ENCODE results near the gene ZNF716.

ZNF716 gene

GRCh38 chr7:57407125-57407524, 42.9 kb upstream of the ZNF716 start:
- Histone ChIP-seq H3K4me1 (ENCODE audit: insufficient read depth, low read length, severe bottlenecking) (no peaks in the 10 kb centered on the region), H3K4me3 (ENCODE audit: low read depth, low read length, poor library complexity, severe bottlenecking) (no peak overlapping the region), H3K4me2 (ENCODE audit: low read length) (no peak overlapping the region), H3K9me3 (ENCODE audit: low read length) (no peaks in the 10 kb centered on the region), H3K79me2 (ENCODE audit: insufficient read depth, low read length) (no peaks in the 10 kb centered on the region), H3K9ac (ENCODE audit: low read length) (no peak overlapping the region), H3K27ac (ENCODE audit: low read depth, low read length, poor library complexity, severe bottlenecking) (no peak overlapping the region), H4K20me1 (ENCODE audit: insufficient read depth, low read length) (no peaks in the 10 kb centered on the region), H2AFZ (ENCODE audit: low read length) (no peak overlapping the region), H3F3A (ENCODE audit: insufficient read depth, low read length) (no peaks in the 10 kb centered on the region), H3K9me2 (ENCODE audit: low read depth, low read length) (no peaks in the 10 kb centered on the region), H3K27me3 (ENCODE audit: insufficient read depth, low read length) (no peaks in the 10 kb centered on the region), H3K36me3 (ENCODE audit: insufficient read depth, low read length) (no peaks in the 10 kb centered on the region)
- TF ChIP-seq EZH2 (IDR thresholded peaks at IDR 0.05; ENCODE audit: borderline replicate concordance, low read length) (no peak), CTCF (IDR thresholded peaks at IDR 0.05; ENCODE audit: low read length) (no peak)

DNA sequence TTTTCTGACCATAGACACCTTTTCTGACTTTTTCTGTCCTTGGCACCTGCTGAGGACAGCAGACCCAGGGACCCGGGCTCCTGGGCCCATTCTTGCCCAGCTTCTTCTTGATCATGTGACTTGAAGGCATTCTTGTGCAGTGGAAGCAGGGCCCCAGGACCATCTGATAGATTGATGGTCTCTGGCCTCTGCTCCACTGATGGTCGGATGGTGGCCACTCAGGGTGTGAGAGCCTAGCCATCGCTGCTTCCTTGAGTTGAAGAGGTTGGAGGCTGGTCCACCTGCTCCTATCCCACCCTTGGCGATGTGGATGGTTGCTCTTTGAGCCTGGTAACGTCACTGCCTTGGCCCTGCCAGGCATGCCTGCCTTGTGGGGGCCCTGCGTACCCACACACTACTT, 37.8 kb upstream of the ZNF716 start:
- H3K27ac ChIP-seq (ENCODE audit: low read depth, low read length, poor library complexity, severe bottlenecking) = no peak overlapping the region
- H3K4me2 ChIP-seq (ENCODE audit: low read length) = no peak overlapping the region
- no peaks in the 10 kb centered on the region for H4K20me1 ChIP-seq (ENCODE audit: insufficient read depth, low read length)
- no peaks in the 10 kb centered on the region for H3K27me3 ChIP-seq (ENCODE audit: insufficient read depth, low read length)
- H3K9ac ChIP-seq (ENCODE audit: low read length) = no peak overlapping the region
- no peaks in the 10 kb centered on the region for H3F3A ChIP-seq (ENCODE audit: insufficient read depth, low read length)
- no peaks in the 10 kb centered on the region for H3K9me3 ChIP-seq (ENCODE audit: low read length)
- H3K9me2 ChIP-seq (ENCODE audit: low read depth, low read length) = no peaks in the 10 kb centered on the region
- H2AFZ ChIP-seq (ENCODE audit: low read length) = no peak overlapping the region
- H3K4me3 ChIP-seq (ENCODE audit: low read depth, low read length, poor library complexity, severe bottlenecking) = no peak overlapping the region
- TF ChIP-seq EZH2 (IDR thresholded peaks at IDR 0.05; ENCODE audit: borderline replicate concordance, low read length) (no peak), CTCF (IDR thresholded peaks at IDR 0.05; ENCODE audit: low read length) (no peak)
- no peaks in the 10 kb centered on the region for H3K79me2 ChIP-seq (ENCODE audit: insufficient read depth, low read length)
- H3K4me1 ChIP-seq (ENCODE audit: insufficient read depth, low read length, severe bottlenecking) = no peaks in the 10 kb centered on the region
- H3K36me3 ChIP-seq (ENCODE audit: insufficient read depth, low read length) = no peaks in the 10 kb centered on the region

DNA sequence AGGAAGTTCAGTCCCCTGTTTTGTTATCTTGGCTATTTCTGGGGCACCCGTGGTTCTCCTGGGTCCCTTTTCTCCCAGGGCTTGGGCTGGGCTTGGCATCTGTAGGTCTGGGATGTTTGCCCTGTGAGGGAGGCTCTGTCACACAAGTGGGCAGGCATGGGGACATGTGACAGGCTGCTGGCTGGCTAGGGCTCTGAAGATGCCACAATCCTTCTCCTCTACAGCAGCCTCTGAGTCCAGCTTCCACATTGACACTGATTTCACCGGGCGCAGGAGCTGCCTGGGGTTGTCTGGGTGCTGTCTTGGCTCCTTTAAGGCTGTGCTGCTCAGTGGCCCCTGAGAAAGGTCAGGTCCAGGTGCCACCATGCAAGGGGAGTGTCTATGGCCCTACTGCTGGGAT, 37.4 kb upstream of the ZNF716 start:
- no peak overlapping the region for H3K9ac ChIP-seq (ENCODE audit: low read length)
- TF ChIP-seq EZH2 (IDR thresholded peaks at IDR 0.05; ENCODE audit: borderline replicate concordance, low read length) (no peak), CTCF (IDR thresholded peaks at IDR 0.05; ENCODE audit: low read length) (no peak)
- no peaks in the 10 kb centered on the region for H3K9me2 ChIP-seq (ENCODE audit: low read depth, low read length)
- H3K9me3 ChIP-seq (ENCODE audit: low read length) = no peaks in the 10 kb centered on the region
- no peaks in the 10 kb centered on the region for H3K4me1 ChIP-seq (ENCODE audit: insufficient read depth, low read length, severe bottlenecking)
- no peaks in the 10 kb centered on the region for H3K27me3 ChIP-seq (ENCODE audit: insufficient read depth, low read length)
- H3F3A ChIP-seq (ENCODE audit: insufficient read depth, low read length) = no peaks in the 10 kb centered on the region
- H2AFZ ChIP-seq (ENCODE audit: low read length) = no peak overlapping the region
- H3K4me3 ChIP-seq (ENCODE audit: low read depth, low read length, poor library complexity, severe bottlenecking) = no peak overlapping the region
- no peaks in the 10 kb centered on the region for H3K36me3 ChIP-seq (ENCODE audit: insufficient read depth, low read length)
- no peak overlapping the region for H3K27ac ChIP-seq (ENCODE audit: low read depth, low read length, poor library complexity, severe bottlenecking)
- no peaks in the 10 kb centered on the region for H4K20me1 ChIP-seq (ENCODE audit: insufficient read depth, low read length)
- H3K4me2 ChIP-seq (ENCODE audit: low read length) = no peak overlapping the region
- H3K79me2 ChIP-seq (ENCODE audit: insufficient read depth, low read length) = no peaks in the 10 kb centered on the region
